ENCODE measurements around the gene AVPR2. TPM values are rescaled to one million over a fixed set of nuclear protein-coding genes. Genes with fewer than 3 reads are reported as not detected.

AVPR2 gene
- polyA plus RNA-seq, 3 donors: 0.78 to 2.2 (median 1.7) TPM

GRCh38 chrX:153906126-153906917 is 1.8 kb downstream of the AVPR2 start:
- no peak for DNase-seq (ENCODE audit: extremely low read depth in 1 of 11, low read depth in 9 of 11, low spot score in 4 of 11)

- DNase-seq (ENCODE audit: extremely low read depth in 1 of 11, low read depth in 9 of 11, low spot score in 4 of 11): no peak
Observed at GRCh38 chrX:153907456-153907855, 3.0 kb downstream of the AVPR2 start.

- no peak for DNase-seq (ENCODE audit: extremely low read depth in 1 of 11, low read depth in 9 of 11, low spot score in 4 of 11)
Observed at GRCh38 chrX:153908219-153908860, 3.9 kb downstream of the AVPR2 start.

- no peak for DNase-seq (ENCODE audit: extremely low read depth in 1 of 11, low read depth in 9 of 11, low spot score in 4 of 11)
Observed at GRCh38 chrX:153909024-153909979, 4.8 kb downstream of the AVPR2 start.

- DNase-seq (ENCODE audit: extremely low read depth in 1 of 11, low read depth in 9 of 11, low spot score in 4 of 11): no peak
Observed at GRCh38 chrX:153909980-153910360, 5.5 kb downstream of the AVPR2 start.

DNA sequence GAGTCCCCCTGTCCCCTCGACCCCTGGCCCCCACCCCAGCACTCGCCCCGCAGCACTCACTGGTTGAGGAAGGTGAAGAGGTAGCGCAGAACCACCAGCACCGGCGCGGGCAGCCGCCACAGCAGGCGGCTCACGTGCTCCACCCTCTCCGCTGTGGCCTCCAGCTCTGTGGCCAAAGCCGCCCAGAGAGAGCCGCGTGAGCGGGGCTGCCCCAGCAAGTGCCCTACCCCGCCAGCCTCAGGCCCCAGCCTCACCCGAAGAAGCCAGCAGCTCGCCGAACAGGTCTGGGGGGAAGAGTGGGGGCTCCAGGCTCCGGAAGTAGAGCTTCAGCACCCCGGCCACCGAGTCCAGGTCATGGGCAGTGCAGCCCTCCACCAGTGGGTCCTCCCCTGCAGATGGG is 6.0 kb downstream of the AVPR2 start:
- no peak for DNase-seq (ENCODE audit: extremely low read depth in 1 of 11, low read depth in 9 of 11, low spot score in 4 of 11)

GRCh38 chrX:153911798-153912197 is 7.3 kb downstream of the AVPR2 start:
- no peak for DNase-seq (ENCODE audit: extremely low read depth in 1 of 11, low read depth in 9 of 11, low spot score in 4 of 11)

DNA sequence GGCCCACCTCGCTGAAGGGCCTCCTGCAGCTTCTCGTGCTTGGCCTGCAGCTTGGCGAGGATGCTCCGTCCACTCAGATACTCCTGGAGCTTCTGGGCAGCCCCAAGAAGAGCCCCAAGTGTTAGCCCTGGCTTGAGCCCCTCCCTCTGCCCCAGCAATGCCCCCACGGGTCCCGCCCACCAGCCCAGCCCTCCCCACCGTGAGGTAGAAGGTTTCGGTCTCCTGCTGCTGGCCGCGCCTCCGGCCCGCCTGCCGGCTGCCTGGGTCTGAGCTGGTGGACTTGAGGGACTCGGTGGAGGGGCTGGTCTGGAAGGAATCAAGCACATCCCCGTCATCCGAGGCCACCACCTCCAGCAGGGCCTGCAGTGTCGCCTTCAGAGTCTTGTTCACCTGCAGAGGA is 8.7 kb downstream of the AVPR2 start:
- no peak for DNase-seq (ENCODE audit: extremely low read depth in 1 of 11, low read depth in 9 of 11, low spot score in 4 of 11)

DNA sequence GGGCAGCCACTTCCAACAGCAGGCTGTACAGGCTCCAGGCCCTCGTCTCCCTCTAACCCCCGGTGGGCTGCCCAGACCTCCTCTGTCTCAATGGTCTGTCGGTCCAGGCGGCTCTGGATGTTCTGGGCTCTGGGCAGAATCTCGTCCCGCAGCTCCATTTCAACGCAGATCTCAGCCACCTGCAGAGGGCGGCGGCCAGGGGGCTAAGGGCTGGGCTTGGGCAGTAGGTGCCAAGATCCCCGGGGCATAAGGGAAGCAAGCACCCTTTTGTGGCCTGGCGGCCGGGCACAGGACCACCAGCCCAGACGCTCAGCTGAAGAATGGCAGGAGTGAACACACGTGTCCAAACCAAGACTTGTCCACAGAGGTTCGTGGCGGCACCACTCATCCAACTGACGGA is 9.2 kb downstream of the AVPR2 start:
- no peak for DNase-seq (ENCODE audit: extremely low read depth in 1 of 11, low read depth in 9 of 11, low spot score in 4 of 11)

DNA sequence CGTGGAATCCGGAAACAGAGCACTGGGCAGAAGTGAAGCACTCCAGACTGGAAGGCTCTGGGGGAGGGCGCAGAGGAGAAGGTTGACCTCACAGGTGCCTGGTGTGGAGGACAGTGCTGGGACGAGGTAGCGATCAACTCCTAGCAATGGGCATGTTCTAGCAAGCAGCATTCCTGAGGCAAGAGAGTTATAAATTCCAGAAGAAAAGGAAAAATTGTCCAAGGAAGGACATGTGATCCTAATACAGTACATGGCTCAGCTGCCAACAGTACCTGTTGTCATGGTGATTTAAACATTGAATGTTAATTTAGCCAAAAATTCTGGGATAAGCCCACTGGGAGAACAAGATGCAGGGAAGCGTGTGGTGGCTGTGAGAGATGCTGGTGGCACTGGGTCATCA is 13.4 kb downstream of the AVPR2 start:
- no peak for DNase-seq (ENCODE audit: extremely low read depth in 1 of 11, low read depth in 9 of 11, low spot score in 4 of 11)

- no peak for DNase-seq (ENCODE audit: extremely low read depth in 1 of 11, low read depth in 9 of 11, low spot score in 4 of 11)
Observed at GRCh38 chrX:153919281-153919680, 14.8 kb downstream of the AVPR2 start.

- no peak for DNase-seq (ENCODE audit: extremely low read depth in 1 of 11, low read depth in 9 of 11, low spot score in 4 of 11)
Observed at GRCh38 chrX:153920546-153920945, 16.1 kb downstream of the AVPR2 start.

DNA sequence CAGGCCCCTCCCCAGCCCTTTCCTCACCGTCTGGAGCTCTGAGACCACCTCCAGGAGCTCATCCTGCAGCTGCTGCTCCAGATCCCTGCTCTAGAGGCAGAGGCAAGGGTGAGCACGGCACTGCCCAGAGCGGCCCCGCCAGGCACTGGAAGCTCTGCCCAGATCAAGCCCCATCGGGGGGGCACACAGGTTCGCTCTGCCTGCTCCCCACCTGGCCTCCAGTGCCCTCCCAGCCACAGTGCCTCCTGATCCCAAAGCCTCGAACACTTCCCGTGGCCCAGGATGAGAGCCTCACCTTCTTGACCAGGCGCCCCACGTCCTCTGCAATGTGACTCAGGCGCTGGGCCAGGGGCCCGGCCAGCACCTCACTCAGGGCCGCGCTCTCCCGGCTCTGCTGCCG is 16.6 kb downstream of the AVPR2 start:
- no peak for DNase-seq (ENCODE audit: extremely low read depth in 1 of 11, low read depth in 9 of 11, low spot score in 4 of 11)

GRCh38 chrX:153921511-153922446 is 17.3 kb downstream of the AVPR2 start:
- DNase-seq (ENCODE audit: extremely low read depth in 1 of 11, low read depth in 9 of 11, low spot score in 4 of 11): no peak

GRCh38 chrX:153922932-153923857 is 18.7 kb downstream of the AVPR2 start:
- DNase-seq (ENCODE audit: extremely low read depth in 1 of 11, low read depth in 9 of 11, low spot score in 4 of 11): no peak

DNA sequence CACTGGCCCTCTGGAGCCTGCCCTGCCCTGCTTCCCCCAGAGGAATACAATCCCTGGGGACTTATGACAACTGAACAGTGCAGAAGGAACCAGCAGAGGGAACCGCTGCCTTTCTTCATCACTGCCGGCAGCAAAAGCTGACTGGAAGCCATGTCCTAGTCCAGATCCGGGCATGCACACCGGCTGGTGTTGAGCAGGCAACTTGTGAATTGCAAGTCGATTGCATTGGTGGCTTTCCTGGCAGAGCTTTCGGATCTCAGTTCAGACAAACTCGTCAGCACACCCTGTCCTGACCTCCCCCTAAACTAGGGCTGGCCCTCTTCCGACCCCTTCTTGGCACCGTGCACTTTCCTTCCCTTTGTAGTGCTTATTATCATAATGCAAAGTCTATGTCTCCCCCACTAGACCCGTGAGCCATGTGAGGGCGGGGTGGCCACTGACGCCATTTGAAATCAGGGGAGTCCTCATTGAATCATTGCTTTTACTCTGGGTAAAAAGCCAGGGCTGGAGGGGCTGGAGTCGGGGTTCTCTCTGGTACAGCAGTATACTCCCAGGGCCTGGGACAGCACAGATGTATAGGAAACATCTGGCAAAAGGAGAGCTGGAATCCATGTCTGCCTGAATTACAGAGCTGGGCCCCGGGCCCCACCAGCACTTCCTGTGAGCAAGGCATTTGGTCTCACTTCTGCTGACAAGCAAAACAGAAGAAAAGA is 19.8 kb downstream of the AVPR2 start:
- no peak for DNase-seq (ENCODE audit: extremely low read depth in 1 of 11, low read depth in 9 of 11, low spot score in 4 of 11)

GRCh38 chrX:153925387-153925738 is 20.9 kb downstream of the AVPR2 start:
- no peak for DNase-seq (ENCODE audit: extremely low read depth in 1 of 11, low read depth in 9 of 11, low spot score in 4 of 11)
